Endothelial cell of umbilical vein (primary cell): ENCODE measurements around the gene TMC1. TPM values are rescaled to one million over a fixed set of nuclear protein-coding genes. Genes with fewer than 3 reads are reported as not detected.

Source experiments
- BruUV-seq: library from RNA; stranded (reverse); fragments of 400-500 nt; replicated peaks from 2 replicates; lab custom pipeline; 2021; lab: Mats Ljungman, UMichigan
- CTCF ChIA-PET: fragments of 300-600, 350-600 bp; sonication (Branson Sonifier 250); formaldehyde crosslinking; loops from one replicate; lab custom pipeline; 2021; ENCODE audit warnings: antibody characterized with exemption, inconsistent platforms; lab: Charles Lee
- POLR2A ChIA-PET: fragments of 300-600, 350-600 bp; sonication (Branson Sonifier 250); formaldehyde crosslinking; loops from one replicate; lab custom pipeline; 2021; ENCODE audit warnings: antibody characterized with exemption, inconsistent platforms; lab: Charles Lee
- DNase-seq: peaks from one replicate; pipeline ENCODE4 v3.0.0-alpha.2; 2011; ENCODE audit warnings: low read depth, low spot score
- FAIRE-seq: peaks from 2 replicates; lab custom pipeline; 2011; peaks lifted over from hg19 to GRCh38; lab: Jason Lieb, UNC
- H2AFZ ChIP-seq: 2 replicates; pipeline ENCODE4 v1.6.0; 2012; ENCODE audit warnings: low read depth, low read length, control low read depth, inconsistent platforms
- H3K27ac ChIP-seq: 2 replicates; pipeline ENCODE4 v1.5.1; 2011; ENCODE audit warnings: low read depth, mild to moderate bottlenecking, control low read depth, low read length, moderate library complexity; ENCODE audit not compliant: insufficient read depth
- H3K27me3 ChIP-seq, 2 experiments: 2 replicates each; pipeline versions ENCODE4 v1.6.0 to v1.6.1; 2011; ENCODE audit warnings: low read length in 2 of 2, mixed read lengths in 1 of 2; ENCODE audit not compliant: control insufficient read depth in 2 of 2, insufficient read depth in 2 of 2
- H3K36me3 ChIP-seq, 2 experiments: 2 replicates in 1 of 2; 3 replicates in 1 of 2; pipeline ENCODE4 v1.5.1; 2011; ENCODE audit warnings: low read length in 2 of 2, mild to moderate bottlenecking in 1 of 2, moderate library complexity in 1 of 2; ENCODE audit not compliant: control insufficient read depth in 2 of 2, insufficient read depth in 2 of 2; ENCODE audit errors: extremely low read depth in 1 of 2
- H3K4me1 ChIP-seq: 3 replicates; pipeline ENCODE4 v1.5.1; 2011; ENCODE audit warnings: mild to moderate bottlenecking, low read length; ENCODE audit not compliant: control insufficient read depth, insufficient read depth; ENCODE audit errors: extremely low read depth
- H3K4me2 ChIP-seq: 2 replicates; pipeline ENCODE4 v1.6.1; 2011; ENCODE audit warnings: low read length, control low read depth, mixed read lengths; ENCODE audit not compliant: insufficient read depth
- H3K4me3 ChIP-seq, 3 experiments: fragments of 200-600 bp in 1 of 3; sonication (generic), shearing (Covaris generic) in 1 of 3; replicated peaks in 1 of 3; 2 replicates each; pipeline ENCODE4 v1.5.1; 2011 to 2016; ENCODE audit warnings: control low read depth in 3 of 3, low read length in 3 of 3, mild to moderate bottlenecking in 2 of 3, inconsistent platforms in 1 of 3, low read depth in 1 of 3, moderate library complexity in 1 of 3; ENCODE audit not compliant: insufficient read depth in 1 of 3
- H3K79me2 ChIP-seq: 2 replicates; pipeline ENCODE4 v1.6.0; 2012; ENCODE audit warnings: low read length, inconsistent platforms; ENCODE audit not compliant: control insufficient read depth, insufficient read depth
- H3K9ac ChIP-seq: replicated peaks from 2 replicates; pipeline ENCODE3; 2011; ENCODE audit warnings: low read length, control low read depth; ENCODE audit not compliant: insufficient read depth; ENCODE audit errors: extremely low read depth
- H3K9me1 ChIP-seq: replicated peaks from 3 replicates; pipeline ENCODE4 v1.6.0; 2011; ENCODE audit warnings: mild to moderate bottlenecking, low read length; ENCODE audit not compliant: control insufficient read depth, insufficient read depth; ENCODE audit errors: extremely low read depth
- H3K9me3 ChIP-seq: replicated peaks from 2 replicates; pipeline ENCODE4 v1.5.1; 2012; ENCODE audit warnings: low read length, inconsistent platforms; ENCODE audit not compliant: control insufficient read depth, insufficient read depth
- H4K20me1 ChIP-seq: replicated peaks from 2 replicates; pipeline ENCODE3; 2011; ENCODE audit warnings: mild to moderate bottlenecking, low read length; ENCODE audit not compliant: control insufficient read depth, insufficient read depth; ENCODE audit errors: extremely low read depth
- CTCF ChIP-seq, 2 donors: IDR thresholded peaks; 1 replicate in 1 of 2; 2 replicates in 1 of 2; pipeline ENCODE4 v1.5.1; 2011; ENCODE audit warnings: low read length in 2 of 2, mild to moderate bottlenecking in 2 of 2, moderate library complexity in 2 of 2, control low read depth in 1 of 2, inconsistent platforms in 1 of 2, low read depth in 1 of 2; ENCODE audit not compliant: insufficient read depth in 1 of 2; ENCODE audit errors: extremely low read depth in 1 of 2
- EZH2 ChIP-seq: IDR thresholded peaks from 2 replicates; pipeline ENCODE4 v1.6.1; 2012; ENCODE audit warnings: borderline replicate concordance, low read depth, mild to moderate bottlenecking, moderate library complexity, low read length, inconsistent platforms; ENCODE audit not compliant: severe bottlenecking
- FOS ChIP-seq: IDR thresholded peaks from 2 replicates; pipeline ENCODE4 v1.6.1; 2011; ENCODE audit warnings: mild to moderate bottlenecking, low read length, moderate library complexity, borderline replicate concordance; ENCODE audit not compliant: insufficient read depth
- GATA2 ChIP-seq: IDR thresholded peaks from 2 replicates; pipeline ENCODE4 v1.7.0; 2011; ENCODE audit warnings: low read depth, mild to moderate bottlenecking, moderate library complexity, mixed read lengths, low read length; ENCODE audit not compliant: insufficient read length, insufficient read depth
- JUN ChIP-seq: IDR thresholded peaks from 2 replicates; pipeline ENCODE4 v1.6.1; 2011; ENCODE audit warnings: borderline replicate concordance, low read depth; ENCODE audit not compliant: insufficient read length, insufficient read depth
- MAX ChIP-seq: IDR thresholded peaks from 2 replicates; pipeline ENCODE4 v1.6.1; 2011; ENCODE audit not compliant: insufficient read depth, insufficient read length
- MYC ChIP-seq: IDR thresholded peaks from one replicate; pipeline ENCODE4 v1.6.1; 2011; ENCODE audit warnings: mild to moderate bottlenecking, low read depth, low read length
- POLR2A ChIP-seq: IDR thresholded peaks from 2 replicates; pipeline ENCODE4 v1.6.1; 2012; ENCODE audit warnings: low read depth, mild to moderate bottlenecking, control low read depth, low read length
- POLR2AphosphoS5 ChIP-seq: IDR thresholded peaks from 2 replicates; pipeline ENCODE4 v1.6.1; 2012; ENCODE audit warnings: low read depth, mild to moderate bottlenecking, control low read depth, low read length, moderate library complexity; ENCODE audit not compliant: insufficient read depth
- dilution Hi-C: fragments of 300-500 bp; cut with MboI; formaldehyde crosslinking; loops from one replicate; pipeline ENCODE4 v1.15.0; 2019; ENCODE audit warnings: low sequenced_read_pairs; ENCODE audit not compliant: extremely low pct_ligation_motif_present
- intact Hi-C: fragments of 100-400 bp; cut with micrococcal nuclease; formaldehyde crosslinking; loops from one replicate; pipeline ENCODE4 v1.10.0; 2022
- polyA plus RNA-seq, 4 experiments: library from polyadenylated mRNA; depleted of rRNA in 3 of 4; stranded (reverse) in 3 of 4; unstranded in 1 of 4; fragments of >200 nt; gene quantifications; 2 replicates each; pipeline versions ENCODE4 v1.2.1 to v1.2.3, GENCODE V29; 2011 to 2012; ENCODE audit warnings: missing spikeins in 1 of 4
- total RNA-seq: library from RNA; stranded (reverse); gene quantifications from 2 replicates; pipeline ENCODE4 v1.2.3, GENCODE V29; 2021

The TMC1 gene
- total and polyA plus RNA-seq, 2 donors (not counting 3 experiments of a cell fraction or from before 2014, with no cell fraction given), result 1.5 TPM; not detected in 1

GRCh38 chr9:72633966-72634365, 112.6 kb downstream of the TMC1 start:
- no peak for DNase-seq
- H3K4me2 ChIP-seq, result no peak overlapping the region
- H4K20me1 ChIP-seq, result no peaks in the 10 kb centered on the region
- no peaks in the 10 kb centered on the region for H3K9me3 ChIP-seq
- intact Hi-C loops (no loop called here), dilution Hi-C loops (no loop called here)
- TF ChIP-seq MYC (no peak), JUN (no peak), POLR2A (no peak), CTCF (IDR thresholded peaks at IDR 0.05; ENCODE audit: extremely low read depth in 1 of 2, insufficient read depth in 1 of 2, low read depth in 1 of 2, low read length in 2 of 2) (no peak), EZH2 (no peak), POLR2AphosphoS5 (no peak), FOS (no peak), MAX (no peak), GATA2 (no peak)
- POLR2A ChIA-PET, result no interaction called here
- CTCF ChIA-PET, result no interaction called here
- no TSS peak for BruUV-seq
- H3K27ac ChIP-seq, result no peak overlapping the region
- no peaks in the 10 kb centered on the region for H3K9me1 ChIP-seq
- no peaks in the 10 kb centered on the region for H3K36me3 ChIP-seq
- H3K27me3 ChIP-seq, result no peaks in the 10 kb centered on the region
- no peaks in the 10 kb centered on the region for H3K4me1 ChIP-seq
- no peak overlapping the region for H2AFZ ChIP-seq
- H3K9ac ChIP-seq, result no peak overlapping the region
- no peak overlapping the region for H3K4me3 ChIP-seq
- H3K79me2 ChIP-seq, result no peaks in the 10 kb centered on the region
- FAIRE-seq, result no peak
